Neuronal stem cell (in vitro differentiated cells): ENCODE measurements around the gene DLG2.
A peak's percentile ranks its signal among the peaks of the same experiment; 100 is the strongest.

Source experiments
- DNase-seq: peaks from one replicate; pipeline ENCODE4 v3.0.0-alpha.2; 2013; ENCODE audit warnings: low spot score
- H2AFZ ChIP-seq: one replicate; pipeline ENCODE4 v1.6.1; 2013; ENCODE audit warnings: mild to moderate bottlenecking, low read length, inconsistent platforms
- H2AK5ac ChIP-seq: 2 replicates; pipeline ENCODE4 v1.6.1; 2013; ENCODE audit warnings: low read depth, mild to moderate bottlenecking, inconsistent platforms, low read length, moderate library complexity, mixed read lengths
- H2BK120ac ChIP-seq: 2 replicates; pipeline ENCODE4 v1.6.1; 2013; ENCODE audit warnings: low read depth, mild to moderate bottlenecking, inconsistent platforms, low read length, moderate library complexity, mixed read lengths
- H2BK12ac ChIP-seq: one replicate; pipeline ENCODE4 v1.6.1; 2013; ENCODE audit warnings: low read length, inconsistent platforms
- H2BK15ac ChIP-seq: 2 replicates; pipeline ENCODE4 v1.6.1; 2013; ENCODE audit warnings: mild to moderate bottlenecking, low read length, inconsistent platforms, mixed read lengths
- H2BK5ac ChIP-seq: one replicate; pipeline ENCODE4 v1.6.1; 2013; ENCODE audit warnings: inconsistent platforms, mild to moderate bottlenecking, low read length, moderate library complexity
- H3K14ac ChIP-seq: one replicate; pipeline ENCODE4 v1.6.1; 2013; ENCODE audit warnings: low read length, inconsistent platforms
- H3K18ac ChIP-seq: 2 replicates; pipeline ENCODE4 v1.6.1; 2013; ENCODE audit warnings: low read length, inconsistent platforms
- H3K23ac ChIP-seq: 2 replicates; pipeline ENCODE4 v1.6.1; 2013; ENCODE audit warnings: low read depth, mild to moderate bottlenecking, mixed read lengths, low read length, inconsistent platforms; ENCODE audit not compliant: poor library complexity
- H3K27ac ChIP-seq: replicated peaks from 3 replicates; pipeline ENCODE4 v1.5.1; 2013; ENCODE audit warnings: low read length, inconsistent platforms
- H3K27me3 ChIP-seq, 3 experiments: 2 replicates each; pipeline ENCODE4 v1.6.1; 2013; ENCODE audit warnings: low read length in 3 of 3, mild to moderate bottlenecking in 2 of 3, inconsistent platforms in 1 of 3, low read depth in 1 of 3, mixed read lengths in 1 of 3, moderate library complexity in 1 of 3; ENCODE audit not compliant: control insufficient read depth in 3 of 3, insufficient read depth in 3 of 3
- H3K36me3 ChIP-seq, 2 donors: replicated peaks in 1 of 2; 2 replicates each; pipeline ENCODE4 v1.6.1; 2013; ENCODE audit warnings: low read length in 2 of 2; ENCODE audit not compliant: control insufficient read depth in 2 of 2, insufficient read depth in 2 of 2
- H3K4ac ChIP-seq: 2 replicates; pipeline ENCODE4 v1.6.1; 2013; ENCODE audit warnings: inconsistent platforms, mild to moderate bottlenecking, low read length, moderate library complexity
- H3K4me1 ChIP-seq, 2 donors: 1 replicate in 1 of 2; 2 replicates in 1 of 2; pipeline ENCODE4 v1.6.1; 2013; ENCODE audit warnings: low read length in 2 of 2, low read depth in 1 of 2; ENCODE audit not compliant: control insufficient read depth in 2 of 2, insufficient read depth in 1 of 2
- H3K4me2 ChIP-seq: one replicate; pipeline ENCODE4 v1.6.1; 2013; ENCODE audit warnings: mild to moderate bottlenecking, low read length, inconsistent platforms; ENCODE audit not compliant: insufficient read depth, poor library complexity, severe bottlenecking
- H3K4me3 ChIP-seq, 2 donors: 2 replicates each; pipeline ENCODE4 v1.5.1; 2013; ENCODE audit warnings: low read length in 2 of 2, mild to moderate bottlenecking in 2 of 2, inconsistent platforms in 1 of 2, moderate library complexity in 1 of 2
- H3K79me1 ChIP-seq: one replicate; pipeline ENCODE4 v1.6.1; 2013; ENCODE audit warnings: low read depth, mild to moderate bottlenecking, inconsistent platforms, low read length, moderate library complexity
- H3K9ac ChIP-seq: one replicate; pipeline ENCODE4 v1.6.1; 2013; ENCODE audit warnings: mild to moderate bottlenecking, low read depth, low read length, inconsistent platforms; ENCODE audit not compliant: poor library complexity
- H3K9me3 ChIP-seq, 2 donors: replicated peaks in 1 of 2; 2 replicates each; pipeline versions ENCODE3 to v1.6.1; 2013; ENCODE audit warnings: low read length in 2 of 2, mild to moderate bottlenecking in 2 of 2, inconsistent platforms in 1 of 2, low read depth in 1 of 2, mixed read lengths in 1 of 2, moderate library complexity in 1 of 2; ENCODE audit not compliant: control insufficient read depth in 2 of 2, insufficient read depth in 1 of 2
- H4K8ac ChIP-seq: one replicate; pipeline ENCODE4 v1.6.1; 2013; ENCODE audit warnings: low read depth, mild to moderate bottlenecking, inconsistent platforms, low read length, moderate library complexity
- H4K91ac ChIP-seq: one replicate; pipeline ENCODE4 v1.6.1; 2013; ENCODE audit warnings: low read length, low read depth, mild to moderate bottlenecking, inconsistent platforms; ENCODE audit not compliant: poor library complexity
- WGBS, 2 donors: extraction: QIAGEN DNeasy Blood & Tissue Kit; methylation state at CpG; one replicate each; pipeline ENCODE4 v1.1.7; 2013; ENCODE audit warnings: missing lambda C conversion rate in 2 of 2, mixed read lengths in 1 of 2; ENCODE audit not compliant: insufficient read length in 2 of 2, insufficient replicate concordance in 1 of 2; ENCODE audit errors: extremely low coverage in 2 of 2; 5-methylcytosine and 5-hydroxymethylcytosine counted together

Gene DLG2

GRCh38 chr11:83648610-83649527 is 1978.3 kb downstream of the DLG2 start:
- Histone ChIP-seq H3K18ac (no peak overlapping the region), H2BK15ac (no peak overlapping the region), H2BK120ac (no peak overlapping the region), H2BK5ac (no peak overlapping the region), H3K9ac (no peak overlapping the region), H3K79me1 (no peaks in the 10 kb centered on the region), H2BK12ac (no peak overlapping the region), H4K8ac (no peak overlapping the region), H4K91ac (no peak overlapping the region), H3K27me3 (no peaks in the 10 kb centered on the region), H3K36me3 (no peaks in the 10 kb centered on the region), H3K23ac (no peak overlapping the region), H3K27ac (peak overlapping the region; percentile 32), H3K4ac (no peak overlapping the region), H2AK5ac (no peak overlapping the region), H3K9me3 (no peaks in the 10 kb centered on the region), H3K14ac (no peak overlapping the region), H3K4me3 (no peak overlapping the region), H3K4me1 (peaks cover 8 to 12% of the 10 kb centered on the region in 2 donors), H2AFZ (no peak overlapping the region), H3K4me2 (no peak overlapping the region)
- DNase-seq: peak; percentile 45
- no CpG with 5 or more reads among the region's 2 CpGs for WGBS, 2 donors

GRCh38 chr11:83645561-83645960 is 1981.6 kb downstream of the DLG2 start:
- H2BK5ac ChIP-seq: no peak overlapping the region
- H3K14ac ChIP-seq: no peak overlapping the region
- no peaks in the 10 kb centered on the region for H3K79me1 ChIP-seq
- no peak overlapping the region for H3K27ac ChIP-seq
- no peak overlapping the region for H3K4me2 ChIP-seq
- H3K23ac ChIP-seq: no peak overlapping the region
- no peak overlapping the region for H2BK15ac ChIP-seq
- H3K4me1 ChIP-seq: peaks cover 8 to 12% of the 10 kb centered on the region in 2 donors
- no peak overlapping the region for H3K4me3 ChIP-seq
- WGBS, 2 donors: no CpG with 5 or more reads among the region's 3 CpGs
- no peak overlapping the region for H2BK120ac ChIP-seq
- no peak for DNase-seq
- H3K9ac ChIP-seq: no peak overlapping the region
- no peaks in the 10 kb centered on the region for H3K36me3 ChIP-seq
- no peak overlapping the region for H2AFZ ChIP-seq
- no peak overlapping the region for H4K91ac ChIP-seq
- H2BK12ac ChIP-seq: no peak overlapping the region
- H2AK5ac ChIP-seq: no peak overlapping the region
- no peak overlapping the region for H4K8ac ChIP-seq
- no peak overlapping the region for H3K4ac ChIP-seq
- H3K9me3 ChIP-seq: no peaks in the 10 kb centered on the region
- no peak overlapping the region for H3K18ac ChIP-seq
- H3K27me3 ChIP-seq: no peaks in the 10 kb centered on the region

- H3K4me2 ChIP-seq: no peak overlapping the region
- no peaks in the 10 kb centered on the region for H3K9me3 ChIP-seq
- H3K4me3 ChIP-seq: no peak overlapping the region
- no peaks in the 10 kb centered on the region for H3K36me3 ChIP-seq
- H2BK12ac ChIP-seq: no peak overlapping the region
- no peak overlapping the region for H3K4ac ChIP-seq
- H2AFZ ChIP-seq: no peak overlapping the region
- no peak overlapping the region for H2AK5ac ChIP-seq
- H3K27me3 ChIP-seq: no peaks in the 10 kb centered on the region
- H3K23ac ChIP-seq: no peak overlapping the region
- no peak overlapping the region for H3K9ac ChIP-seq
- H2BK5ac ChIP-seq: no peak overlapping the region
- no CpG with 5 or more reads among the region's 1 CpG for WGBS, 2 donors
- no peaks in the 10 kb centered on the region for H3K79me1 ChIP-seq
- H2BK15ac ChIP-seq: no peak overlapping the region
- DNase-seq: no peak
- H3K27ac ChIP-seq: no peak overlapping the region
- H3K4me1 ChIP-seq: no peaks in the 10 kb centered on the region
- no peak overlapping the region for H4K8ac ChIP-seq
- no peak overlapping the region for H3K18ac ChIP-seq
- no peak overlapping the region for H3K14ac ChIP-seq
- no peak overlapping the region for H2BK120ac ChIP-seq
- H4K91ac ChIP-seq: no peak overlapping the region
These were observed 1984.0 kb downstream of the DLG2 start for GRCh38 chr11:83643115-83643514.

- no peaks in the 10 kb centered on the region for H3K79me1 ChIP-seq
- H3K9me3 ChIP-seq: no peaks in the 10 kb centered on the region
- no peak overlapping the region for H2BK5ac ChIP-seq
- no peak for DNase-seq
- no peak overlapping the region for H2BK120ac ChIP-seq
- H3K27ac ChIP-seq: no peak overlapping the region
- H3K14ac ChIP-seq: no peak overlapping the region
- H2AK5ac ChIP-seq: no peak overlapping the region
- no peak overlapping the region for H3K4me3 ChIP-seq
- no peak overlapping the region for H2BK12ac ChIP-seq
- H3K9ac ChIP-seq: no peak overlapping the region
- no peak overlapping the region for H3K23ac ChIP-seq
- no peak overlapping the region for H4K8ac ChIP-seq
- H3K18ac ChIP-seq: no peak overlapping the region
- no peak overlapping the region for H3K4ac ChIP-seq
- H3K36me3 ChIP-seq: no peaks in the 10 kb centered on the region
- H2BK15ac ChIP-seq: no peak overlapping the region
- H3K27me3 ChIP-seq: no peaks in the 10 kb centered on the region
- H2AFZ ChIP-seq: no peak overlapping the region
- no peak overlapping the region for H4K91ac ChIP-seq
- no peak overlapping the region for H3K4me2 ChIP-seq
- H3K4me1 ChIP-seq: no peaks in the 10 kb centered on the region
These were observed 1984.6 kb downstream of the DLG2 start for GRCh38 chr11:83642500-83642899.
